ENCODE data around the gene GINS2.

DNA sequence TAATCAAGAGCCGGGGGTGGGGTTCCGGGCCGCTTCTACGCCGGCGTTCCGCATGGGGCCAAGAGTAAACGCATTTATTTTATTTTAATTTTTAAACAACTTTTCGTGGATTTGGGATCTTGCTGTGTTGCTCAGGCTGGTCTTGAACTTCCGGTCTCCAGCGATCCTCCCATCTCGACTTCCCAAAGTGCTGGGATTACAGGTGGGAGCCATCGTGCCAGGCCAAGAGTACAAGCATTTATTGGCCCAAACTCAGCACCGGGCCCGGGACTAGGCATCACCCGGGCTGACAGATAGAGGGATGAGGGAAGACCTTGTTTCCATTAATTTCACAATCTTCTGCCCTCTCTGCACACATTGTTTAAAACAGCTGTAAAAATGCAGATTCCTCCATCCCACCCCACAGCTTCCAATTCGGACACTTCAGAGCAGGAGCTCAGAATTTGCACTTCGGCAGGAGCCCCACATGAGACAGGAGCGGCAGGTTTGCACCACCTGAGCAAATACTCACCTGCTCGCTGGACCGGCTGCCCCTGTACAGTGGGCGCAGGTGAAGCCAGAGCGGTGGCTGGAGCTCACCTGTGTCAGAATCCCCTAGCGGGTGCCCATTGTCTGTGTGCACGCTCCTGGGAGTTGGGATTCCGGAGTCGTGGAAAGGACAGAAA lies 663 bp upstream of the GINS2 start:
- no peak for TF ChIP-seq POLR2A (IDR thresholded peaks at IDR 0.05; ENCODE audit: low read depth, low read length)
- TF ChIP-seq, protein P1, sequence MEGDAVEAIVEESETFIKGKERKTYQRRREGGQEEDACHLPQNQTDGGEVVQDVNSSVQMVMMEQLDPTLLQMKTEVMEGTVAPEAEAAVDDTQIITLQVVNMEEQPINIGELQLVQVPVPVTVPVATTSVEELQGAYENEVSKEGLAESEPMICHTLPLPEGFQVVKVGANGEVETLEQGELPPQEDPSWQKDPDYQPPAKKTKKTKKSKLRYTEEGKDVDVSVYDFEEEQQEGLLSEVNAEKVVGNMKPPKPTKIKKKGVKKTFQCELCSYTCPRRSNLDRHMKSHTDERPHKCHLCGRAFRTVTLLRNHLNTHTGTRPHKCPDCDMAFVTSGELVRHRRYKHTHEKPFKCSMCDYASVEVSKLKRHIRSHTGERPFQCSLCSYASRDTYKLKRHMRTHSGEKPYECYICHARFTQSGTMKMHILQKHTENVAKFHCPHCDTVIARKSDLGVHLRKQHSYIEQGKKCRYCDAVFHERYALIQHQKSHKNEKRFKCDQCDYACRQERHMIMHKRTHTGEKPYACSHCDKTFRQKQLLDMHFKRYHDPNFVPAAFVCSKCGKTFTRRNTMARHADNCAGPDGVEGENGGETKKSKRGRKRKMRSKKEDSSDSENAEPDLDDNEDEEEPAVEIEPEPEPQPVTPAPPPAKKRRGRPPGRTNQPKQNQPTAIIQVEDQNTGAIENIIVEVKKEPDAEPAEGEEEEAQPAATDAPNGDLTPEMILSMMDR (IDR thresholded peaks at IDR 0.05; ENCODE audit: extremely low read depth in 1 of 2, insufficient read depth in 1 of 2, low read depth in 1 of 2, low read length in 2 of 2): no peak
- no peak for TF ChIP-seq POLR2AphosphoS5 (IDR thresholded peaks at IDR 0.05; ENCODE audit: insufficient read depth, low read depth, low read length)
- no peak for TF ChIP-seq FOS (IDR thresholded peaks at IDR 0.05; ENCODE audit: borderline replicate concordance, insufficient read depth, low read length)
- TF ChIP-seq EZH2 (IDR thresholded peaks at IDR 0.05; ENCODE audit: borderline replicate concordance, low read depth, low read length, severe bottlenecking): no peak
- TF ChIP-seq JUN (IDR thresholded peaks at IDR 0.05; ENCODE audit: borderline replicate concordance, insufficient read depth, insufficient read length, low read depth): no peak

Measured in endothelial cell of umbilical vein (primary cell).